Hepatocyte (in vitro differentiated cells): ENCODE measurements around the gene TWF2.

Source experiments
- CTCF ChIP-seq: fragments of 200-600 bp; sonication (generic); IDR thresholded peaks from 2 replicates; pipeline ENCODE4 v1.5.1; 2016; ENCODE audit warnings: antibody characterized with exemption, mild to moderate bottlenecking; ENCODE audit not compliant: poor library complexity
- EZH2 ChIP-seq: fragments of 200-600 bp; sonication (generic); IDR thresholded peaks from 2 replicates; pipeline ENCODE4 v1.6.1; 2016; ENCODE audit warnings: antibody characterized with exemption, mild to moderate bottlenecking, borderline replicate concordance

- TF ChIP-seq CTCF (no peak), EZH2 (no peak)
Observed at GRCh38 chr3:52191663-52192062, 47.3 kb downstream of the TWF2 start.
